ENCODE results near the gene SYNGR4. TPM values are rescaled to one million over a fixed set of nuclear protein-coding genes. Genes with fewer than 3 reads are reported as not detected.

SYNGR4 gene
- total RNA-seq, 6 donors from 2014 or later = not detected

- ATAC-seq (ENCODE audit: low FRiP score in 2 of 2) (no peak), DNase-seq (no peak)
- Histone ChIP-seq H3K27me3 (no peaks in the 10 kb centered on the region), H3K27ac (no peak overlapping the region), H3K4me1 (no peaks in the 10 kb centered on the region), H3K36me3 (peaks cover 0 to 7% (median 3%) of the 10 kb centered on the region in 4 donors), H3K9me3 (no peaks in the 10 kb centered on the region), H3K4me3 (no peak overlapping the region)
- TF ChIP-seq POLR2AphosphoS5 (IDR thresholded peaks at IDR 0.05) (no peak), EP300 (IDR thresholded peaks at IDR 0.05) (no peak), POLR2A (IDR thresholded peaks at IDR 0.05) (no peak), CTCF (IDR thresholded peaks at IDR 0.05) (no peak)
- WGBS, 2 donors = 97 to 98% methylated on average over 9 to 10 of the region's 10 CpGs
Observed at GRCh38 chr19:48341515-48342413, 22.4 kb upstream of the SYNGR4 start.

GRCh38 chr19:48342414-48342738 lies 21.8 kb upstream of the SYNGR4 start:
- 91 to 95% methylated on average over 10 to 20 of the region's 20 CpGs for WGBS, 2 donors
- ATAC-seq (ENCODE audit: low FRiP score in 2 of 2) = no peak
- TF ChIP-seq EP300 (IDR thresholded peaks at IDR 0.05) (no peak), POLR2A (IDR thresholded peaks at IDR 0.05) (no peak), CTCF (IDR thresholded peaks at IDR 0.05) (no peak), POLR2AphosphoS5 (IDR thresholded peaks at IDR 0.05) (no peak)
- Histone ChIP-seq H3K4me3 (no peak overlapping the region), H3K36me3 (peaks cover 0 to 7% (median 3%) of the 10 kb centered on the region in 4 donors), H3K27ac (no peak overlapping the region), H3K9me3 (no peaks in the 10 kb centered on the region), H3K4me1 (no peaks in the 10 kb centered on the region), H3K27me3 (no peaks in the 10 kb centered on the region)
- peak in 1 of 2 donors; percentile 73 for DNase-seq

GRCh38 chr19:48342841-48343540 lies 21.2 kb upstream of the SYNGR4 start:
- Histone ChIP-seq H3K27me3 (no peaks in the 10 kb centered on the region), H3K4me1 (no peaks in the 10 kb centered on the region), H3K9me3 (no peaks in the 10 kb centered on the region), H3K27ac (no peak overlapping the region), H3K4me3 (no peak overlapping the region), H3K36me3 (peaks cover 0 to 7% (median 3%) of the 10 kb centered on the region in 4 donors)
- WGBS, 2 donors = 92 to 95% methylated on average over 18 to 23 of the region's 23 CpGs
- no peak for ATAC-seq (ENCODE audit: low FRiP score in 2 of 2)
- no peak for TF ChIP-seq EP300 (IDR thresholded peaks at IDR 0.05)
- TF ChIP-seq POLR2AphosphoS5 (IDR thresholded peaks at IDR 0.05) = no peak
- TF ChIP-seq POLR2A (IDR thresholded peaks at IDR 0.05) = no peak
- no peak for TF ChIP-seq CTCF (IDR thresholded peaks at IDR 0.05)
- DNase-seq = no peak

GRCh38 chr19:48344892-48345291 lies 19.3 kb upstream of the SYNGR4 start:
- Histone ChIP-seq H3K4me1 (no peaks in the 10 kb centered on the region), H3K36me3 (peaks cover 0 to 7% (median 3%) of the 10 kb centered on the region in 4 donors), H3K27me3 (no peaks in the 10 kb centered on the region), H3K4me3 (no peak overlapping the region), H3K27ac (no peak overlapping the region), H3K9me3 (no peaks in the 10 kb centered on the region)
- 94 to 97% methylated on average over 6 of the region's 6 CpGs for WGBS, 2 donors
- TF ChIP-seq EP300 (IDR thresholded peaks at IDR 0.05) (no peak), POLR2AphosphoS5 (IDR thresholded peaks at IDR 0.05) (no peak), CTCF (IDR thresholded peaks at IDR 0.05) (no peak), POLR2A (IDR thresholded peaks at IDR 0.05) (no peak)
- no peak for ATAC-seq (ENCODE audit: low FRiP score in 2 of 2)
- DNase-seq = no peak

All from upper lobe of left lung (tissue), 6 donors.